Fibroblast of the conjunctiva (primary cell): Measurements from ENCODE around the gene SGCD.

ENCODE experiments used
- DNase-seq: peaks from one replicate; pipeline ENCODE4 v3.0.0-alpha.2; 2010; ENCODE audit warnings: low read depth

The SGCD gene

DNA sequence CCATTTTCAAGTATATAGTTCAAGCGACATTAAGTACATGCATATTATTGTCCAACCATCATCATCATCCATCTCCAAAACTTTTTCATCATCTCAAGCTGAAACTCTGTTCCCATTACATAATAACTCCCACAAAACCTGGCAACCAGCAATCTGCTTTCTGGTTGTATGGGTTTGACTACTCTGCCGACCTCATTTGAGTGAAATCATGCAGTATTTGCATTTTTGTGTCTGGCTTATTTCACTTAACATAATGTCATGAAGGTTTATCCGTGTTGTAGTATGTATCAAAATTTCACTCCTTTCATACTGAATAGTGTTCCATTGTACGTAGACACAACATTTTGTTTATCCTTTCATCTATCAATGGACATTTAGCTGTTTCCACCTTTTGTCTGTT lies 74.8 kb downstream of the SGCD start:
- DNase-seq, result no peak

DNA sequence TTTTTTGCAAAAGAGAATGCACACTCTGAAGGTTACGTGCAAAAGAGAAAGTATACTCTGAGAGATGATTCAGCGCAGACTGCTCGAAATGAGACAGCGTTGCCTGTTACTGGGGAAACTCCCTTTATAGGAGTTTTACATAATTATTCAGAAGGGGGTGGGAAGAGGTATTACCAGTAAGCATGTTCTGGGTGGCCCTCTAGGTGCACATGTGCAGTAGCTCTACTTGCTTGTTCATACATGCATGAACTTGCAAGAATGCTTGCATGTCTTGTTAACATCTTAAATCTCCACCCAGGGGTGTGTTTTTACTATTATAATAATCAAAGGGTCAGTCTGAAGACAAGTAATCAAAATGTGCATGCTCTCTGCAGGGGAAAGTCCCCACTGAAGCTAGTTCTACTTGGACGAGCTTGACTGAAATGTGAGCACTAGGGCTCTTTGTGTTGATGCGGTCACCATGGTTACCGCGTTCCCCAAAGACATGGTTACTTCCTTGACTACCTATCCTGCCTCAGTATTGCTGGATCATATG lies 75.5 kb downstream of the SGCD start:
- DNase-seq, result no peak

DNA sequence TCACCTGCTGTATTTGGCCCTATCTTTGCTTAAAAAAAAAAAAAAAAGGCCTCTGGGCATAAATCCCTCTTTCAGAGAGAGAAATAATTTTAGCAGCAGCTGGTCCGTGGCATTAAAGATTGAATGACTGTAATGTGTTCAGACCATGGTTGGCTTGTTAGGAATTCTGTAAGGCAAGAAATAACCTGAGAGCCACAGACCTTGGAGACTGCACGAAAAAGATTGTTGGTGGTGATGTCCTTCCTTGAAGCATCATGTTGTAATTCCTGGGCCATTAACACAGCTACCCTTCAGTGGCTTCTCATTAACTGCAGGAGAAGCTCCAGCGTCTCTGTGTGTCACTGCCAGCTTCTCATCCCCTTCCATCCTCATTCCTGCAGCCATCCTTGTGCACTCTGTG lies 79.0 kb downstream of the SGCD start:
- DNase-seq, result no peak

DNA sequence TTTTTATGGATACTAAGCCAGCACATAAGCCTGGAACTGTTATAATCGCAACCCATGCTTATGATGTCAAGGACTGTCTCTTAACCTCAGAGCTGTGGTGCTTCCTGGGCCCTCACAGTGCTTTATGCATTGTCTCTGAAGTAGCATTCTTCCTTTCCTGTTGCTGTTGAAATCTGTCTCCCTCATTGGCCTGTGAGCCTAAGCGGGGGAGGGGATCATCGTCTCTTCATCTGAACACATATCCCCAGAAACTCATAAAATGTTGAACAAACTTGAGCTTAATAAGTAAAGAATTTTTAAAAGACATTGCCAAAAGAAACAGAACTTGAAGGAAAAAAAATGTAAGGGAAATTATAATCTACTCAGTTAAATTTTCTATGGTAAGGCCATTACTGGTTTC lies 80.3 kb downstream of the SGCD start:
- no peak for DNase-seq

DNA sequence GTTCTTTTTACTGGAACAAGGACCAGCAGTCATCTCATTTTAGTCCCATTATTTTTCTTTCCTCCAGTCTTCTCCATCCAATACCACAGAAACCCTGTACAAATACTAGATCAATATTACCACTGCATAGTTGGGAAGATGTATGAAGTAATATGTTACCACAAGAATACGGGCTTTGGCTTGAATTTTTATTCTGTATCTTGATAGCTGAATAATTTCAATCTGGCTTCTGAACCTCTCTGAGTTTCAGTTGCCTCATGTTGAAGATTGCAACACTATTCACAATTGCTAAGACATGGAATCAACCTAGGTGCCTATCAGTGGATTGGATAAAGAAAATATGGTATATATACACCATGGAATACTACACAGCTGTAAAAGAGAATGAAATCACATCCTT lies 82.9 kb downstream of the SGCD start:
- no peak for DNase-seq

DNA sequence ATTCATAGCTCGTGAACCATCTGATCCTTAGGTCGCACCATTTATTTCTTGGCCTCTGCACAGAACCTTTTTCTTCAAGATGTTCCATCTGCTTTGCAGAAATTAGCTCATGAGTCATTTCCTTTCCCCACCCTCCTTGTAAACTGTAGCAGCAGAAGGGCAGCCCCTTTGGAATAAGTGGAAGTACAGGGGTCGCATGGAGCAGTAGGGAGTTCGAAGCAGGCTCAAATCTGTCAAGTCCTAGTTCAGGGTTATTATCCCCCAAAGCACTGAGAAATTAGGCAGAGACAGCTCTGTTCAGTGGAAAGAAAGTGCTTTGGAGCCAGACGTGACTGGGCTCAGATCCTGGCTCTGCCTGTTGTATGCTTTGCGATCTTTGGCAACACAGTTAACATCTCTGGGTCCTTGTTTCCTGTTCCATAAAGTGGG lies 84.2 kb downstream of the SGCD start:
- DNase-seq, result no peak

DNA sequence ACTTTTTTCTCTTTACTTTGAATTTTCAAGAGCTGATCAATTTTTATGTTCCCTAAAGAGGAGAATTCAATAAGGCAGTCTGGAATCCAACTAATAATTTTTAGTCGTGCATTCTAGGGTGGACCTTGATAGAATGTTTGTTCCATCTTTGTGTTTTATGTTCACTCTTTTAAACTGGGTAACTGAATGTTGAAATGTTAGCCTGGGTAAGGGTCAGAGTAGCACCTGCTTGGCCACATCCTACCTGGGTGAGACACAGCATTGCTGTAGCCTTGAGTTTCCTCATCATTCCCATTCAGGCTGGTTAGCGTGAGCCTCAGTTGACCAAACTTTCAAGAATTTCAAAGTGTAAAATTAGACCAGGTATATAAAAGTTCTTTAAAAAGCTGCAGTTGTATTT lies 85.0 kb downstream of the SGCD start:
- DNase-seq, result no peak

DNA sequence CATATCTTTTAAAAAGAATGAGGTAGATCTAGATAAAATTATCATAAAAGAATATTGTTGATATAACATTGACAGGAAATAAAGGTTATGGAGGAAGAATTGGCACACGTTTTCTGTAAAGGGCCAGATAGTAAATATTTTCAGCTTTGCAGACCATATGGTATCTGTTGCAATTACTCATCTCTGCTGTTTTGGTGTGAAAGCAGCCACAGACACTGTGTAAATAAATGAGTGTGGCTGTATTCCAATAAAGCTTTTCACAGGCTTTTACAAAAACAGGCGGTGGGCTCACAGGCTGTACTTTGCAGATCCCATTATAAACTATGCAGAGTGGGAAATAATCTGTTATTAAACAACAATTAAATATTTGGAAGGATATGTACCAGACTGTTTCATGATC lies 87.4 kb downstream of the SGCD start:
- DNase-seq, result no peak

DNA sequence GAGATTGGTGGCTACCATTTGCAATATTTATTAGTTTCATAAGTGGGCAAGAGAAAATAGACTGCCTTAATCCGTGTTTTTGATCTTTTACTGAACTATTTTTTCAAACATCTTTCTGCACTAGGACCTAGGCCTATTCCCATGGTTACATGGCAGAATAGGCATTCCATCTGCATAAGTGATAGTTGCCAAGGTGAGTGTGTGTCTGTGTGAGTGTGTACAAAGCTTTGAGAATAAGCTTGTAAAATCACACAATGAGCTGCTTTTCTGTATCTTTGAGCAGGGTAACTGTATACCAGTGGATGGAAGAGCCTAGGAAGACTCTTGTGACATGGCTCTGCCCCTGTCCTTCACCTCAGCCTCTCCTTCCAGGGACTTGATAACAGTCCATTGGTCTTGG lies 92.7 kb downstream of the SGCD start:
- DNase-seq, result no peak

DNA sequence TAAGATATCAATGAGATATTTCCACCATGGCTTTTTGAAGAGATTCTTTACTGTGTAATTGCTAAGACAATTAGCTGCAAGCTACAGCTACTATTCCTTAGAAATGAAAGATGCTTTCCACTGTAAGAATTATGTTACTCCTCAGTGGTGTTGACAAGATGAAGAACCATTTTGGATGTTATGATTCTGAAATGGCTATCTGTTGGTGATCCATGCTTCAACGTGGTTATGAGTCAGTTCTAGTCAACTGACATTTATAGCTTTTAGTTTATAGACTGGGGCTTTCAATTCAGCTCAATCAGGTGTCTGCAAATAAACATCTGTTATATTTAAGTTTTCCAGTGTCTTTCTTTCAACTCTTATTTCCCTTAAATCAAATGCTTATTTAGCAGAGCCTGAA lies 93.7 kb downstream of the SGCD start:
- no peak for DNase-seq

DNA sequence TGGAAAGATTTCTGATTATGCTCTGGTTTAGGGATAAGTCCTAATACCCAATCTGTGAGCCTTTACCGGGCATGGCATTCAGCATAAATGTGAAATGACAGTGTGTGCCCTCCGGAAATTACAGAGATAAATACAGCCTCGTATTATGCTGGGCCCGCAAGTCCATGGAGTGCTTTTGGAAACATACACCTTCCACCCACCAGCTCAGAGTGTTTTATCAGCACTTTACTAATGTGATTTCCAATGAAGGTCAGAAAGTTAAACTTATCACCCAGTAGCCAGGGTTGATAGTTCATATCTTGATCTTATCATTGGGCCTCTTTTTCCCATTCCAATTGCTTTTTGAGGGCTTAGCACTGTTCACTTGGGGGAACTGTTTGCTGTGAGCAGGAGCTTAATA lies 94.8 kb downstream of the SGCD start:
- no peak for DNase-seq

DNA sequence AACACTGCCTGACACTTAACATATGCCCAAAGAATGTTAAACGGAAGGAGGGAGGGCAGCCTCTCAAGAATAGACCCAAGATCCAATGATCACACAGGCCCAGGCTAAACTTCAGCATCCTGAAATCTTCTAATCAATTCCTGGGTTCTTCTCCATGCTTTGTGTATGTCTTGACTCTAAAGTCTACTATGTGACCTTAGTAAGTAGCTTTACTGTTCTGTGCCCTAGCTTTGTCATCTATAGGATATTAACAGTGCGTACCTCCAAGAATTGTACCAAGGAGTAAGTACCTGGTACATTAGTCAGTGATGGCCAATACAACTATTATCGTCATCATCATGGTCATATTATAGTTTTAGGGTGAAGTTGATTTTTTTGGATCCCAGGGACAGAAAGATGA lies 96.6 kb downstream of the SGCD start:
- no peak for DNase-seq

DNA sequence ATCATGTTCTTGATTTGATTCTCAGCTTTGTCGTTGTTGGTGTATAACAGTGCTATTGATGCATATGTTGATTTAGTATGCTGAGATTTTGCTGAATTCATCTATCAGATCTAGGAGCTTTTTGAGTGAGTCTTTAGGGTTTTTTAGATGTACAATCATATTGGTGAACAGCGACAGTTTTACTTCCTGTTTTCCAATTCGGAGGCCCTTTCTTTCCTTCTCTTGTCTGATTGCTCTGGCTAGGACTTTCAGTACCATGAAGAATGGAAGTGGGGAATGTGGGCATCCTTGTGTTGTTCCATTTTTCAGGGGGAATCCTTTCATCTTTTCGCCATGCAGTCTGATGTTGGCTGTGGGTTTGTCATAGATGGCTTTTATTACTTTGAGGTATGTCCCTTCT lies 100.4 kb downstream of the SGCD start:
- DNase-seq, result no peak

DNA sequence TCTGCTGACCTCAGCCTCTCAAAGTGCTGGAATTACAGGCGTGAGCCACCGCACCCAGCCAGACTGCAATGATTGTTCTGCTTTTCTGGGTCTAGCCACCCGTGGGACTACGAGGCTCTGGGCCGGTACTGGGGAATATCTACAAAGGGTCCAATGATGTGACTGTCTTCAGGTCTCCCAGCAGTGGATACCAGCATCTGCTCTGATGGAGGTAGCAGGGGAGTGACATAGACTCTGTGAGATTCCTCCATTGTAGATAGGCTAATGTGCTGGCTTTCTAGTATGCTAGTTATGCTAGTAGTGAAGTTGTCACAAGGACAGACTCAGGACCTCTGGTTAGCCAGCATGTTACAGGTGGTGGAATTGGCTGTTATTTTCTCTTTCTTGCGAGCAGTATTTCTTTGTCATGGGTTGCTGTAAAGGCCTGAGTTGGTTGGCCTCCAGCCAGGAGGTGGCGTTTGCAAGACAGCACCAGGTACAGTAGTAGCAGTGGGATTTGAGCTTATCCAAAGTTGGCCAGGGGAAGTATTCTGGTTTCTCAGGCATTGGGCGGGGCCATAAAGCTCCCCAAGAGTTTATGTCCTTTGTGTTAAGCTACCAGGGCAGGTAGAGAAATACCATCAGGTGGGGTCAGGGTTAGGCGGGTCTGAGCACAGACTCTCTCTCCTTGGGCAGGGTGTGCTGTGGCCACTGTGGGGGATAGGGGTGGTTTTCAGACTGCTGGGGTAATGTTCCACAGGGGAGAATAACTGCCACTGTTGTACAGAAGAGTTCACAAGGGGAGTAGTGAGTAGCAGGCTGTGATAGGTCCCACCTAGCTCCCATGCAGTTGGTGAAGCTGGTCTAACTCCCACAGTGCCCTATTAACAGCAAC lies 105.2 kb downstream of the SGCD start:
- DNase-seq, result no peak

DNA sequence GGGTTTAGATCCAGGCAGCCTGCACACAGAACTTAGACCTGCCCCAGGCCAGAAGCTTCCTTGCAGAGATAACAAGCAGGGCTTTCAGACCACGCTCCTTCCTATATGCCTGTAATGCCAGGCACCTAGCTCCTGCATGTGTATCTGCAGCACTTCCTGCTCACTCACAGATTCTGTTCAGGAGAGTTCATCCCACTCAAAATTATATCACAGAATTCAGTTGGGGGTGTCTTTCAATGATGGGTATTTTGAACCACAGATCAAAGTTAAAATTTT lies 105.8 kb downstream of the SGCD start:
- no peak for DNase-seq

DNA sequence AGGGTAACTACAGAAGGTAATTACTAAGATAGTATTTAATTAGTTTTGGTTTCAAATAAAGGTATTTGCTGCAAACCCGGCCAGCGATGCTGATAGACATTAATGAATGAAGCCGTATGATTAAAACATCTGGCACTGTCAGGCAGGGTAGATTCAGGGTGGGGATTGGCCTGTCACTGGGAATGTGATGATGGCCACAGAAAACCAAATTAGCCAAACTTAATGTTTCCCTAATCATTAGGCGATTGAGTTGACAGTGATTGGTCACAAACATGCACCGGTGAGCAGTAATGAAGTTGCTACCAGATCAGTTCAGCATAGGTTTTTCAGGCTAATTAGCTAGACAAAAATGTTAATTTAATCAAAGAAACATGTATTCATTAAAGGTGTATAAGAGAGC lies 107.5 kb downstream of the SGCD start:
- DNase-seq, result no peak

DNA sequence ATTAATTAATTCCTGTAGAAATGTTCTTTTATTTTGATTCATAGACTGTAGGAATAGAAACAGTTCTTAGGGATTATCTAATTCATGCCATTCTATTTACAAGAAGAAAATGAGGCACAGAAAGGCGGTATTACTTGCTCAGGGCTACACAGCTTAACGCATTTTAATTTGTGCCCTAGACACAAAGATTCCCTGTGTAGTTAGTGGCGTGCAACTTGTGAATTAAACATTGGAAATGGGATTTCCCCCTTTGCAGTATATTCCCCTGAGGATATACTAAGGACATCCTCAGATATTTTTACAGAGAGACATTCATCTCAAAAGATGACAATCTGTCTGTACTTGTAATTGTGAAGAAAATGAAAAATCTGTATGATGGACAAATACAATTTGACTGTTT lies 108.1 kb downstream of the SGCD start:
- DNase-seq, result no peak

DNA sequence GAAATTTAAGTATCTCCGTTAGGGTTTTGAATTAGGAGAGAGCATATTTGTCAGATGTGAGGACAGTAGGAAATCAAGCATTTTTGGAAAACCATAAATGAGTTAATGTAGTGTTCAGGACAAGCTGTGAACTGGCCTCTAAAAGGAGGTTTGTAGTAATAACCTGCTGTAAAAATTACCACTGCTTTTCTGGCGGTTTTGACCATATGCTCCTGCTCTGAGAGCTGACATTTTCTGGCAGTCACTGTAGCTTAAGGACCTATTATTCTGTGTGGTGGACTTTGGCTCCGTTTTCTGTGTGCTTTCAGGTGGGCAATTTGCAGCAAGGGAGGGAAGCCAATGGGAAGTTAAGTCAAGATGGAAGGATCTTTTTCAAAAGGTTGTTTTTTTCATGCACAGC lies 111.1 kb downstream of the SGCD start:
- DNase-seq, result no peak

DNA sequence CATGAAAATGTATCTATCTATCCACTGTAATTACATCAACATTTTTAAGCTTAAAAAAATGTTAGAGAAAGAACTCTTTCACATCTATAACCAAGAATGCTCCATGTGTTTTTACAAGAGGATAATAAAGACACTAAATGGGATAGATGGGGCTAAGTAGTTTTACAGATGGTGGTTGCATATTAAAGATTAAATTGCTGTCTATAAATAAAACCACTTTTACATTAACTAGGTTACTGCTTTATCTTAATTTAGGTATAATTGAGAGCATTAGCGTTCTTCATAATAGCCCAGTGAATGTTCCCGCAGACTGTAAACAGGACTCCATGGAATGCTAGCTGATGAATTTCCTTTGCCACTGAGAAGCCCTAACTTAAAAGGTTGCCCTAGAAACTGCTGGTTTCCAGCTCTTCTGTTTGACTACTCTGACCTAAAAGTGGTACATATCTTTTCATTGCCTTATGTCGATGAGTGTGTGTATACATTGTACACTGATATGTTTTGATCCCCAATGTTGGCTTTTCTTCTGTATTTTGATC lies 117.9 kb downstream of the SGCD start:
- DNase-seq, result no peak

DNA sequence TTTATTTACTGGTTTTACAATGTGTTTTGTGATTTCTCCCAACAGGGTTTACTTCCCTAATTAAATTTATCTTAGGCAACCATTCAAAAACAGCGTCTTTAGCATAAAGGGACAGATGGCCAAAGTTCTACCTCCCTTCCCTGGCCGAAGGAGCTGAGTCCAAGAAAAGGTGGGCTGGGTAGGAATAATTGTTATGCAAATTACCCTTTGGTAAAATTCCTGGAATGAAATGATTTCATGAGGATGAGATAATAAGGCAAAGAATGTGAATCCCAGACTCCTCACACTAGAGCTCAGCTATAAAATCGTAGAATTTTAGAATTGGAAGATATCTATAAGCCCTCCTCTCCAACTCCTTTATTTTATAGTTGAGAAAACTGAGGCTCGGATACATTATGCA lies 119.6 kb downstream of the SGCD start:
- no peak for DNase-seq

DNA sequence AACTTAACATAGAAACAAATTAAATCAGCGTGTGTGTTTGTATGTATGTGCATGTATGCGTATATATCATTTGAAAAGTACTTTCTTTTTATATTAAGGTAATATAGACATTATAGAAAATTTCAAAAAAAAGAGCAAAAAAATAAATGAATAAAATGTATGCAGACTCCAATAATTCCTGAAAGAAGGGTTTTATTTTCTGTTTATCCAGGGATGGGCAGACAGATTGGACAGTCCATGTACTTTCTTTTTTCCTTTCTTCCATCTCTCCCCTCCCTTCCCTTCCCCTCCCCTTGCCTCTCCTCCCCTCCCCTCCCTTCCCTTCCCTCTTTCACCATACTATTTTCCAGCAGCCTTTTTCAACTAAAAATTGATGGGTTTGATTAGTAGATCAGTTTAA lies 123.8 kb downstream of the SGCD start:
- no peak for DNase-seq

DNA sequence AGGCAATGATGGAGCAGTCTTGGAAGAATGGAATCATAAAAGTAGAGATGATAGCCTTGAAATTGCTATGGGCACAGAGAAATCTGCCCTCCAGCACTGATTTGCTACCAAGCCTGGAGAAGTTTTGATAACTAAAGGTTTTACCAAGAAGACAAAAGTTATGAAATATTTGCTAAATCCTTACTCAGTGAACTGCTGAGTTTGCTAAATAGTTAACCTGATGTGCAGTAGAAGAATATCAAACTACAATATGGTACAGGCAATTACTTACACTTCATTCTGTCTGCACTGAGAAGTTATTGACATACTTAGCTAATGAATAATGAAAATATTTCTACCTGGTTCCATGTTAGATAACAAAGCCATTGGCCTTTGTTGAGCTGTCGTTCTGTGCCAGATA lies 124.5 kb downstream of the SGCD start:
- DNase-seq, result no peak

DNA sequence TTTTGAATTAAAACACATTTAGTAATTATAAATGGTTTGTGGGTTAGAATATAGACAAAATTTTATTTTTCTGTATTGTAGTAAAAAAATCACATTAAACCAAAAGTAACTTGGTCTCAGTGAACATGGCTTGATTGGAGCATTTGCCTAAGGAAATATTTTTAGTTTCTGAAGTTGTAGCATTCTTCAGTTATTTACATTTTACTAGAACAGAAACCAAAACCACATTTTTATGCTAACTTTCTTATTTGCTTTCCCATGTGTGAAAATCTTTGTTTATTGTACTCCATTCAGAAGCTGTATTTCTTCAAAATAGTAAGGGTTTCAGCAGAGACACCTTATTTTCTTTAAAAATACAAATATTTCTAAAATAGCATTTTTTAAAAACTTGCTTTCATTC lies 129.9 kb downstream of the SGCD start:
- no peak for DNase-seq

DNA sequence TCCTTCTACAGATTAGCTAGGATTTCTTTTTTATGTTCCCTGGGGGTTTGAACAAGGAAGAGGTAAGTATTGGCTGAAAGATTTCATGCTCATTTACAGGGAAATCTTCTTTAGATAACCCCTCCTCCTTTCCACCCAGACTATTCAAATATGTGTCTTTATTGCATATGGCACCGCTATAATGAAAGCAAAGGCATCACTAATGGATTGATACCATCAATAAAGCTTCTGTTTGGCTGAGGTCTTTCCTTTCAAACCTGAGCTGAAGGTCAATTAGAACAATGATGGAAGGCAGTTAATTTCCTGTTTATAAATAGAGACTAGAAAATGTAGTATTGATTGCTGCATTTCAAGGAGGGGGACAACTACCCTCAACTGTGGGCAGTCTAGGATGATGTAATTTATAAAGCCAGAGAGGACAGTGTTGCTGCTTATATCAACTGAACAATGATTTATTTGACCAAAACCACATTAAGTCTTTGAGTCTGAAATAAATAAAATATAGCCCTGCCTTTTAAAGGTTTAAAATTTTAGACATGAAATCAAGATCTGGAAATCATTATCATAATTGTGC lies 132.9 kb downstream of the SGCD start:
- no peak for DNase-seq
